Gastroesophageal sphincter (tissue), 3 donors: ENCODE measurements around the gene ITGBL1.

ENCODE experiments used
- EP300 ChIP-seq: sonication (generic); formaldehyde crosslinking; IDR thresholded peaks from one replicate; pipeline ENCODE4 v1.6.1; 2017; ENCODE audit warnings: antibody characterized with exemption, mild to moderate bottlenecking
- TF ChIP-seq, protein P1 (sequence below), 4 experiments: fragments of 200-600 bp in 2 of 4; fragments of 450-650 bp in 2 of 4; sonication (generic) in 1 of 4; IDR thresholded peaks; one replicate each; pipeline ENCODE4 v1.5.1; 2017 to 2019; ENCODE audit warnings: antibody characterized with exemption in 4 of 4, mild to moderate bottlenecking in 2 of 4, moderate library complexity in 2 of 4

DNA sequence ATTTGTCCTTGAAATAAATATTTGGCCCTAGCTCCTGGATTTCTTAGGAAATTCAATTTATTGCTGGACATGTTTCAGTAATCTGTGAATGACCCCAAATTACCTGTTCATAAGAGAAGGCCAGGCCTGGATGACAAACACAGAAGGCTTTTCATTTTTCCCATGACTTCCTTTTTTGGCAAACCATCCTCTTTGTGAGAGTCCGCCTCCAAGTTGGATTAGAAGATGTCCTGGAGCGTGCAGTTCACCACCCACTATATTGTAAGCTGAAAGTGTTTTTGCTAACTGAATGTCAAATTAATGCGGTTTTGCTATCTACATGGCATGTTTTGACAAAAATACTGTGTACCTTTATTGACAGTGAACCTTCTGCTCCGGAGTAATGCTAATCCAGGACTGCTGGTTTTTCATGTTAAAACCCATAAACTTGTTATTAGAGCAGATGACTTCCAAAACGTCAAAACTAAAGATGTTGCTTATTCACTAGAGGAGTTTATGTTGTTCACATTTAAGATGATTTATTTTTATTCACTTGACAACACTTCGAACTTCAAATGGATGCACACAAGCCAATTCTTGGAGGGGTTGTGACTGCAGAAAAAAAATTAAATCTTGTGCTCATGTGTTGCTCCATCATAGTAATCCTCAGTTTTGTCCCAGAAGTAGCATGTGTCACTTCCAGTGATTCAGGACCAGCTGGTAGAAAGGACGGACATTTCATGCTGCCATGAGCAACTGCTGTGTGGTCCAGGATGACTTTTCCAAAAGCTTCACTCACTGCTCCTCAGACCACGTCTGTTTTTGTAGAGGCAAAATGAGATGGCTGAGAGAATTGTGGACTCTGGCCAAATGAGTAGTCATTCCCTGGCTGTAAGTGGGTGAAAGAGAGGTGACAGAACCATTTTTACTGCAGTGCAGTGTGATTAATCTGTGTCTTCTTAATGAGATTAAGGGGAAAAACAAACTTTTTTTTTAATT, 71.0 kb downstream of the ITGBL1 start:
- TF ChIP-seq, protein P1, sequence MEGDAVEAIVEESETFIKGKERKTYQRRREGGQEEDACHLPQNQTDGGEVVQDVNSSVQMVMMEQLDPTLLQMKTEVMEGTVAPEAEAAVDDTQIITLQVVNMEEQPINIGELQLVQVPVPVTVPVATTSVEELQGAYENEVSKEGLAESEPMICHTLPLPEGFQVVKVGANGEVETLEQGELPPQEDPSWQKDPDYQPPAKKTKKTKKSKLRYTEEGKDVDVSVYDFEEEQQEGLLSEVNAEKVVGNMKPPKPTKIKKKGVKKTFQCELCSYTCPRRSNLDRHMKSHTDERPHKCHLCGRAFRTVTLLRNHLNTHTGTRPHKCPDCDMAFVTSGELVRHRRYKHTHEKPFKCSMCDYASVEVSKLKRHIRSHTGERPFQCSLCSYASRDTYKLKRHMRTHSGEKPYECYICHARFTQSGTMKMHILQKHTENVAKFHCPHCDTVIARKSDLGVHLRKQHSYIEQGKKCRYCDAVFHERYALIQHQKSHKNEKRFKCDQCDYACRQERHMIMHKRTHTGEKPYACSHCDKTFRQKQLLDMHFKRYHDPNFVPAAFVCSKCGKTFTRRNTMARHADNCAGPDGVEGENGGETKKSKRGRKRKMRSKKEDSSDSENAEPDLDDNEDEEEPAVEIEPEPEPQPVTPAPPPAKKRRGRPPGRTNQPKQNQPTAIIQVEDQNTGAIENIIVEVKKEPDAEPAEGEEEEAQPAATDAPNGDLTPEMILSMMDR (IDR thresholded peaks at IDR 0.05), result no peak
- TF ChIP-seq EP300, result no peak
